Left renal pelvis (tissue), 4 donors: ENCODE results near the gene FSTL4. TPM values are rescaled to one million over a fixed set of nuclear protein-coding genes. Genes with fewer than 3 reads are reported as not detected.

Experiments
- DNase-seq, 4 donors: peaks; one replicate each; pipeline ENCODE4 v3.0.0-alpha.2; 2013; ENCODE audit warnings: low read depth in 4 of 4, low spot score in 3 of 4
- polyA plus RNA-seq, 4 donors: library from polyadenylated mRNA; unstranded; fragments of 120-200 nt; gene quantifications; one replicate each; pipeline ENCODE4 v1.2.1, GENCODE V29; 2013; ENCODE audit not compliant: insufficient read length in 4 of 4

The FSTL4 gene
- polyA plus RNA-seq, 4 donors, result 0.67 to 1.2 (median 0.79) TPM; not detected in 1

GRCh38 chr5:133434336-133434735, 178.0 kb downstream of the FSTL4 start:
- no peak for DNase-seq

DNA sequence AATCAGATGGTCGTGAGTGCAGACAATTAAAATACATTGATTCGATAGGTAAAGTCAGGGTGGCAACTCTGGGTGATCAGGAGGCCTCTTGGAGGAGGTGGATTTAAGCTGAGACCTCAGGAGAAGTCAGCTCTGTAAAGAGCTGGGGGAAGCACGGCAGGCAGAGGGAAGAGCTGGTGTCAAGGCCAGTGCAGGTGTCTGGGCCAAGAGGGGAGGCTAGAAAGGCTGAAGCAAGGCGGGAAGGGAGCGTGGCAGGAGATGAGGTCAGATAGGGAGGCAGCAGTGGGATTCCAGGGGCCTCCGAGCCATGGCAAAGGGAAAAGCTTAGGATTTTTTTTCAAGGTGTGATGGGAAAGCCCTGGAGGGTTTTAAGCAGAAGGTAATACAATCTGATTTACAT, 178.7 kb downstream of the FSTL4 start:
- no peak for DNase-seq

GRCh38 chr5:133432956-133433532, 179.3 kb downstream of the FSTL4 start:
- DNase-seq, result no peak

- no peak for DNase-seq
Observed at GRCh38 chr5:133431326-133431865, 180.9 kb downstream of the FSTL4 start.

- DNase-seq, result no peak
Observed at GRCh38 chr5:133430095-133430494, 182.2 kb downstream of the FSTL4 start.

- DNase-seq, result no peak
Observed at GRCh38 chr5:133429046-133429445, 183.3 kb downstream of the FSTL4 start.

DNA sequence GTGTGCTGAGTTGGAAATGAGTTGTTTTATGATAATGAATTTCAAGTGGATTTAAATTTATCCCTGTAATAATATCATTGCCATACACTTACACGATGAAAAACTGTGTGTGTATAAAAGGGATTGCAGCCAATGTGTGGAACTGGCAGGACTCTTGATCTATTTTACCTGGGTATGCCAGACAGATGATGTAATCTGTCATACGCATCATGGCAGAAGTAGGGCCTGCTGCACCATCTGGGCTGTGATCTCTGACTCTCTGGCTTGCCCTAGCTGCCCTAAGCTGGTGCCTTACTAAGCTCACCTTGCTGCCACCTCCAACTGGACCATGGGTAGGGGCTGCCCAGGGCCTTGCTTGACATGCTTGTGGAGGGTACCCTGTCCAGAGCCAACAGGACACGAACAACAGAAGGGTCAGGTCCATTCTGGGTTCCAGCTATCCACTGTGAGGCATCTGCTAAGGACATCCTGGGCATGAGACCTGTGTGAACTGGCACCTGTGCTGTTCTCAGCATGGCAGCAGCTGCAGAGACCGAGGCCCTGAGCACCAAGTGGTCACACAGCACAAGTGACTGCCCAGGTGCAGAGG, 184.2 kb downstream of the FSTL4 start:
- DNase-seq, result no peak

GRCh38 chr5:133427121-133427777, 185.1 kb downstream of the FSTL4 start:
- no peak for DNase-seq

DNA sequence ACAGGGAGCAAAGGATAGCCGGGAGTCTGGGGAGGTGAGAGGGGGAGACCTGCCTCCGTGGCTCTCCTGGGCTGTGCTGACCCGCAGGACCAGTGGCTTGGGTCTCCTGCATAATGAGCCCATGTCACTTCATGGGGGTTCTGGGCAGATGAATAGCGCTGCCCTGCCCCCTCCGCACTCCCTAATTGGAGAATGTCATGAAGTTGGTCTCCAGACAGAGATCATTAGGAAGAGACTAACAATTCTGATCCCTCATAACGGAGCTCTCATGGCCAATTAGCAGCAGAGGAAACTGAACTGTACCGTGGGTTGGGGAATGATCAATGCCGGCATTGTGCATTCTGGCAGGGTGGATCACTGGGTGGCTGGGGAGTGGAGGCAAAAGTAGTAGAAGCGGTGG, 186.1 kb downstream of the FSTL4 start:
- DNase-seq, result no peak

DNA sequence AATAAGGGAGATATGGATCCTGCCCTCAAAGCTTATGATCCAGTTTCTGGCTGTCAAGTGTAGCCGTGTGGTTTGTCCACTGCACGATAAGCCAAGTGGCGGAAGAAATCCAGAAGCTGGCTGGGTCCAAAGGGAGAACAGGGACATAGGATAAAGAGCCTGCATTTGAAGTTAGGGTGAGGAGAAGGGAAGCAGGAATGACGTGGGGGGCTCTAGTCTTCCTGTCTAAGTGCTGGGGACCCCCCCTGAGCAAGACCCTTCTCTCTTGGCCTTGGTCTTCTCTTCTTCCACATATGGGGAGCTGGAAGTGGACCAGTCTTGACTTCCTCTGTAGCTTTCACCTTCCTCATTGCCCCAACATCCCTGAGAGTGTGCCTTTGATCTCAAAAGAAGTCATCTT, 186.6 kb downstream of the FSTL4 start:
- no peak for DNase-seq

DNA sequence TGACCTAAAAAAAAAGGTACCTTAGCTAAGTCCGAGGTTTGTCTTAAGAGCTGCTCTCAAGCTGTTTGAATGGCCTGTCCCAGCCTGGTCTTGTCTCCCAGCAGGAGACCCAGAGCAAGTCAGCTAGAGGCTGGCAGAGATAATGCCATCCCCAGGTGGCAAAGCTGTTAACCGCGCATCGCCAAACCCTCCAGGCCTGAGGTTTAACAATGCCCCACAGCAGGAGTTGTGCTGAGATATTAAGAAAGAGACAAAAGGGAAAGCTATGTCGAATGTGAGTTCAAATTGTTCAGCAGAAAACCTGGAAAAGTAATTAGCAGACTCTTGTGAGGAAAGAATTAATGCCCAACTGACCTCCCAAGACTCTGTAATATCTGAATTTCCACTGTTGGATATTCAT, 187.1 kb downstream of the FSTL4 start:
- no peak for DNase-seq

DNA sequence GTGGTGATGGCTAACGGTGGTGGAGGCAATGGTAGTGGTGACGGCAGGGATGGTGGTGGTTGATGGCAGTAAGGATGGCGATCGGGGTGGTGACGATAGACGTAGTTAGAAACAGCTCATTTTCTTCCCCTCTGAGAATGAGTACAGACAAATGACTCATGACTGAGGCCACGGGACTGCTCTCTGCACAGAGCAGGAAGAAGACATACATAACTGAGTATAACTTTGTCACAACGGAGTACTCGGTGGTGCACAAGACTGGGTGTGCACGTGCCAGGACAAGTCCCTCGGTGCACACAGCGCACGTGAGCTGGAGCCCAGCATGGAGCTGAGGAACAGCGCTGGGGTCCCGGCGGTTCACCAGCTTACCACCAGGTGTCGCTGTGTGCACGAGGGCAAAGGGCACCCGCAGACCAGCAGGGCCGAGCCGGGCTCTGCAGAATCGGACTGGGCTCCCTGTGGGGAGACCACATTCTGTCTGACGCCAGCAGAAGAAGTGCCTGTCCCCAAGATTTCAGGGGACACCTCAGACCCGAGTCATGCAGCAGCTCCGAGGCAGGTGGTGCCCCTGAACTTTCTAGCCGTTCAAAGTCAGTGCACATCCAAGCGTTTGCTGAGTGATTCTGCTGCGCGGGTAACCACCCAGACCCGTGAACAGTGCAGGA, 188.6 kb downstream of the FSTL4 start:
- DNase-seq, result peak in 2 of 4 donors; percentile 28 to 32

GRCh38 chr5:133423011-133423617, 189.2 kb downstream of the FSTL4 start:
- DNase-seq, result no peak

- no peak for DNase-seq
Observed at GRCh38 chr5:133421806-133422205, 190.5 kb downstream of the FSTL4 start.

GRCh38 chr5:133421394-133421793, 190.9 kb downstream of the FSTL4 start:
- DNase-seq, result no peak

- DNase-seq, result no peak
Observed at GRCh38 chr5:133420440-133421301, 191.7 kb downstream of the FSTL4 start.

DNA sequence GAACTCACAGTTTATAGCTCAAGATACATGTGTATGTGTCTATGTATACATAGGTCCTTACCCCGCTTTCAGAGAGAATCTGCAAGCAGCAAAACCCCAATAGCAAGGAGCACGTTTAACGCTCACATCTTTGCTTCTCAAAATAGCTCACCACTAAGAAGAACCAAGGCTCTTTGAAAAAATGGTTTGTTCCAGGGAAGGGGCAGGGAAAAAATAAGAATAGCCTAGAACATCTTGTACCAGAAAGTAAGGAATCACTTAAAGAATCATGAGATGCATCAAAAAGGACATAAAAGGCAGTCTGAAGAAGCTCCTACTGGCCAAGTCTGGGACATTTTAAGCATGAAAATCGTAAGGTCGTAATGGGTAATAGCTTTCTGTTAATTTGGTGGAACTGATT, 196.4 kb downstream of the FSTL4 start:
- DNase-seq, result no peak

DNA sequence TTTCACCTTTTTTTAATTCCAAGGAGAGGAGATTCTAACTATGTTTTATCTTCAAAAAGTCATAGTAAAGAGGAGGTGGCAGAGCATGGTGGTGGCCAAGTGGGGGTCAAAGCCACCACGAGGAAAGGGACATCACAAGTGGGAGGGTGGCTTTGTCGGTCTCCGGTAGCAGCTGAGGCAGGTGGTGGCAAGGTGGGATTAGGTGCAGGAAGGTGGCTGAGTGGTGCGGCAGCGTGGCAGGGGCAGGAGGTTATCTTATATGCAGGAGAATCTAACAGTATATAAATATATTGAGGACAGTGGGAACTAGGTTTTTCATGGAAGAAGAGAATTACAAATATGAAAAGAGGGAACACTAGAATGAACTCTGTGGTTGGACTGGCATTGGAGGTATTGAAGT, 196.8 kb downstream of the FSTL4 start:
- no peak for DNase-seq

DNA sequence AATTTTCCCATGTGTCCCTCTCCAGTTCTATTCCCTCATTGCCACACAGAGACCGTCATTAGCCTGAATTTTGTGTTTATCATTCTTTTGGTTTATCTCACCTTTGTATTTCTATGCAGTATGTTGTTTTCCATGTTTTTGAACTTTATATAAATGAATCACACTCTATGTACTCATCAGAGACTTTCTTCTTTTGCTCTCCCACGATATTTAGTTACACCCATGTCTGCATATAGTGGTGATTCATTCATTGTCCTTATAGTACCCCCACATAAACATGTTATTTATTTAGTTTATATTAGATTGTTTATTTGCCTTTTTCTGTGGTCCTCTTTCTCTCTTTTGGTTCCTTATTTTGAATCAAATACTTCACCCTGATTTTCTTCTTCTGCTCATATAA, 199.7 kb downstream of the FSTL4 start:
- no peak for DNase-seq

DNA sequence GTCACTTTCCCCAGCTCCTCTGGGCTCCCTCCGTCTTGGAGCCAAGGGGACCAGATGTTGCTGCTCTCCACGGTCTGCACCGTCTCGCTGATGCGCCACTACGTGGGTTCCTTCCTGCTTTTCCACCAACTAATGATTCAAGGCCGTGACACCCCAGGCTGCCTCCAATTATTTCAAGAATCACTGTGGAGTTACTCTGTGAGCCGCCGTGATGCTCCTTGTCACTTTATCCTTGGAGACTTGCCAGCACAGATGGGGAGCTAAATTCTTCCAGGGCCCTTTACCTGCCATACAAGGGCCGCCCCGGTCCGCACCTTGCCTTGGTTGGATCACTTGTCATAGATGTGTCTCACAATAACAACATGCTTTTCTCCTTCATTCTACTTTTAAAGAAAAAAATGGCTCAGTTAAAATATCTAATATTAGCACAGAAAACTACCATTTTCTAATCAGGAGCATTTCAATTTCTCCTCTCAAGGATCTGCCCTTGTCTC, 202.0 kb downstream of the FSTL4 start:
- no peak for DNase-seq
